ENCODE results near the gene KCNMA1. TPM values are rescaled to one million over a fixed set of nuclear protein-coding genes. Genes with fewer than 3 reads are reported as not detected.

The KCNMA1 gene
- total RNA-seq, 4 donors from 2014 or later = 68.4 to 170 (median 119) TPM

DNA sequence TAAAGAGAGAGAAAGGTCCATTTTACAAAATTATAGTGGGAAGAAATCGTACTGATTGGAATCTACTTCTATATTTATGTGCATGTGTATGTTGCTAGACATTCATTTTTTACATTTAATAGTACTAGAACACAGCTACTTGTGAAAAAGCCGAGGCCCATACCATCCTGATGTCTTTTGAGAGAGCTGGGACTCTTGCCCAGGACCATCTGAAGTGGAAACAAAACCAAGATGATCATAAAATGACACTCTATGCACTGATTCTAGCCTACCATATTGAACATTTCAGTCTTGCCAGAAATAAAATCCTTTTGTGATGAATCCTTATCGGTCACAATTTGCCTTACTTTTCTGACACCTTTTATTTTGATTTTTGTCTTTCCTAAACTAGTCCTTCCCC, 640.0 kb downstream of the KCNMA1 start:
- H3K27me3 ChIP-seq = no peaks in the 10 kb centered on the region
- no peak for DNase-seq
- H3K4me1 ChIP-seq = peaks cover 0 to under 1% (median 0%) of the 10 kb centered on the region in 4 donors
- no peaks in the 10 kb centered on the region for H3K9me3 ChIP-seq
- no peak overlapping the region for H3K27ac ChIP-seq
- WGBS, 2 donors (ENCODE audit: low coverage in 1 of 2) = 76% methylated on average over 3 of the region's 3 CpGs
- no peak overlapping the region for H3K4me3 ChIP-seq
- in situ Hi-C loops (cut with MboI; ENCODE audit: low pct_ligation_motif_present in 1 of 4, low pct_unique_long_range_greater_than_20kb in 1 of 4, low sequenced_read_pairs in 3 of 4) (loop anchor here in 1 of 4 donors (25.0 kb wide), 1 partner anchor 435 kb away; no protein-coding TSS in a partner anchor), intact Hi-C loops (cut with DNase I; ENCODE audit: low total_unique reads) (no loop called here)
- TF ChIP-seq POLR2A (IDR thresholded peaks at IDR 0.05) (no peak), EP300 (IDR thresholded peaks at IDR 0.05; ENCODE audit: low read depth) (no peak), POLR2AphosphoS5 (IDR thresholded peaks at IDR 0.05) (no peak)
- TF ChIP-seq, protein P1, sequence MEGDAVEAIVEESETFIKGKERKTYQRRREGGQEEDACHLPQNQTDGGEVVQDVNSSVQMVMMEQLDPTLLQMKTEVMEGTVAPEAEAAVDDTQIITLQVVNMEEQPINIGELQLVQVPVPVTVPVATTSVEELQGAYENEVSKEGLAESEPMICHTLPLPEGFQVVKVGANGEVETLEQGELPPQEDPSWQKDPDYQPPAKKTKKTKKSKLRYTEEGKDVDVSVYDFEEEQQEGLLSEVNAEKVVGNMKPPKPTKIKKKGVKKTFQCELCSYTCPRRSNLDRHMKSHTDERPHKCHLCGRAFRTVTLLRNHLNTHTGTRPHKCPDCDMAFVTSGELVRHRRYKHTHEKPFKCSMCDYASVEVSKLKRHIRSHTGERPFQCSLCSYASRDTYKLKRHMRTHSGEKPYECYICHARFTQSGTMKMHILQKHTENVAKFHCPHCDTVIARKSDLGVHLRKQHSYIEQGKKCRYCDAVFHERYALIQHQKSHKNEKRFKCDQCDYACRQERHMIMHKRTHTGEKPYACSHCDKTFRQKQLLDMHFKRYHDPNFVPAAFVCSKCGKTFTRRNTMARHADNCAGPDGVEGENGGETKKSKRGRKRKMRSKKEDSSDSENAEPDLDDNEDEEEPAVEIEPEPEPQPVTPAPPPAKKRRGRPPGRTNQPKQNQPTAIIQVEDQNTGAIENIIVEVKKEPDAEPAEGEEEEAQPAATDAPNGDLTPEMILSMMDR (IDR thresholded peaks at IDR 0.05) = no peak
- no peaks in the 10 kb centered on the region for H3K36me3 ChIP-seq

DNA sequence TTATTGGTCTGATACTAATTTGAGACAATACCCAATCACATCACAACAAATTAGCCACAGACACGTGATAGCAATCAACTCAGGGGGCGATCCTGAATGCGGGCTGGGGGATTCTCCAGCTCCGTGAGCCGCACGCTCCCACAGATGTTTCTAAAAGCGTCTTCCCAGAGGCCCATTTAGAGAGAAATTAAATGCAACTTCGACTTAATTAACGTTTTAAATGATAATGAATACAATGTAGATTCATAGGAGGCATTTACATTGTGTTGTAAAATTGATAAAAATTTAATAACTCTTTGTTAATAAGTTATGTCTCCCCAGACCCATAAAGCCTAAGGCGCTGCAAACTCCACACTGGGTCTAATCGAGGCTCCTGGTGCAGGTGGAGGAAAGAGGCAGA, 642.6 kb downstream of the KCNMA1 start:
- H3K27me3 ChIP-seq = no peaks in the 10 kb centered on the region
- intact Hi-C loops (cut with DNase I; ENCODE audit: low total_unique reads) = no loop called here

DNA sequence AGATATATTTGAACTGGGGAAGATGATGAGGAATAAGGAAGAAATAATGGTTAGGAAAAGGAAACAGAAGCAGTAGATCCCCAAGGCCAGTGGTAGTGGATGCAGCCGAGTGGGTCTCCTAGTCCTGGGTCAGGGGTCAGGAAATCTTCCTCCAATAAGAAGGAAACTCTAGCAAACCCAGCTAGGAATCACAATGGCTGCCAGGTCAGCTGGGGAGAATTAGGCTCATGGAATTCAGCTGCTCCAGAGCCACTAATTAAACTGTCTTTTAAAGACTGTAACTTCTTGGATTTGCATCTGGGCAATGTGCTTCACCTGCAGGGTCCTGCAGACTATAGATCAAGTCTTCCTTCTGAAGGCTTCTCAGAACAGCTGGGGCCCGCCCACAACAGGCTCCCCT, 644.4 kb downstream of the KCNMA1 start:
- no peaks in the 10 kb centered on the region for H3K36me3 ChIP-seq
- no peak for DNase-seq
- TF ChIP-seq POLR2A (IDR thresholded peaks at IDR 0.05) = no peak
- TF ChIP-seq POLR2AphosphoS5 (IDR thresholded peaks at IDR 0.05) = no peak
- TF ChIP-seq, protein P1 (IDR thresholded peaks at IDR 0.05) = no peak
- TF ChIP-seq EP300 (IDR thresholded peaks at IDR 0.05; ENCODE audit: low read depth) = no peak
- no peaks in the 10 kb centered on the region for H3K27me3 ChIP-seq
- H3K4me3 ChIP-seq = no peak overlapping the region
- no peak overlapping the region for H3K27ac ChIP-seq
- WGBS, 2 donors (ENCODE audit: low coverage in 1 of 2) = 81% methylated on average over 2 of the region's 2 CpGs; no CpG with 5 or more reads in 1 of the 2 donors
- in situ Hi-C loops (cut with MboI; ENCODE audit: low pct_ligation_motif_present in 1 of 4, low pct_unique_long_range_greater_than_20kb in 1 of 4, low sequenced_read_pairs in 3 of 4) = loop anchor here in 1 of 4 donors (25.0 kb wide), 1 partner anchor 431 kb away; no protein-coding TSS in a partner anchor
- intact Hi-C loops (cut with DNase I; ENCODE audit: low total_unique reads) = no loop called here
- H3K9me3 ChIP-seq = no peaks in the 10 kb centered on the region
- peaks cover 0 to 9% (median 5%) of the 10 kb centered on the region in 4 donors for H3K4me1 ChIP-seq

More for the DNA sequence above, 642.6 kb downstream of the KCNMA1 start:
- WGBS, 2 donors (ENCODE audit: low coverage in 1 of 2) = 81 to 94% methylated on average over 11 of the region's 11 CpGs
- in situ Hi-C loops (cut with MboI; ENCODE audit: low pct_ligation_motif_present in 1 of 4, low pct_unique_long_range_greater_than_20kb in 1 of 4, low sequenced_read_pairs in 3 of 4) = loop anchor here in 1 of 4 donors (25.0 kb wide), 1 partner anchor 433 kb away; no protein-coding TSS in a partner anchor
- DNase-seq = no peak
- H3K4me3 ChIP-seq = no peak overlapping the region
- no peaks in the 10 kb centered on the region for H3K36me3 ChIP-seq
- no peak overlapping the region for H3K27ac ChIP-seq
- no peaks in the 10 kb centered on the region for H3K9me3 ChIP-seq
- TF ChIP-seq POLR2A (IDR thresholded peaks at IDR 0.05) (no peak), POLR2AphosphoS5 (IDR thresholded peaks at IDR 0.05) (no peak), EP300 (IDR thresholded peaks at IDR 0.05; ENCODE audit: low read depth) (no peak)
- TF ChIP-seq, protein P1 (IDR thresholded peaks at IDR 0.05) = no peak
- H3K4me1 ChIP-seq = peaks cover 0 to 9% (median 5%) of the 10 kb centered on the region in 4 donors

DNA sequence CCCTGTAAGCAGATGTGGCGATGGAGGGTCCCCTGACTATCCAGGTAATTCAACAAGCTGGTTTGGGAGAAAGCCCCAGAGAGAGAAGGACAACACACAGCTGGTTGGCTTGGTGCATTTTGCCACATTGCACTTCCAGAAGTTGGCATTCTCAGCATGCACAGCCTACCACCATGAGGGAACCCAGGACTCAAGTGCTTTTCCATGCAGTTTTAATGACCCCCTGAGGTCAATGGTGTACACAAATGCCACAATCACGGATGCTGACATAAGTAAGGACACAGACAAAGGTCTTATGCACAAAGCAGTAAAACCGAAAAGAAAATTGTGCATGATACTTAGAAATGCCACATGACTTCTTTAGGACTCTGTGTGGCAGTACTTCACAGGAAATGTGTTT, 645.1 kb downstream of the KCNMA1 start:
- Histone ChIP-seq H3K4me3 (no peak overlapping the region), H3K36me3 (no peaks in the 10 kb centered on the region), H3K27ac (no peak overlapping the region), H3K27me3 (no peaks in the 10 kb centered on the region), H3K4me1 (peaks cover 0 to 9% (median 5%) of the 10 kb centered on the region in 4 donors), H3K9me3 (no peaks in the 10 kb centered on the region)
- TF ChIP-seq, protein P1 (IDR thresholded peaks at IDR 0.05) = no peak
- TF ChIP-seq EP300 (IDR thresholded peaks at IDR 0.05; ENCODE audit: low read depth) (no peak), POLR2AphosphoS5 (IDR thresholded peaks at IDR 0.05) (no peak), POLR2A (IDR thresholded peaks at IDR 0.05) (no peak)
- 70 to 80% methylated on average over 1 to 3 of the region's 3 CpGs for WGBS, 2 donors (ENCODE audit: low coverage in 1 of 2)
- intact Hi-C loops (cut with DNase I; ENCODE audit: low total_unique reads) (no loop called here), in situ Hi-C loops (cut with MboI; ENCODE audit: low pct_ligation_motif_present in 1 of 4, low pct_unique_long_range_greater_than_20kb in 1 of 4, low sequenced_read_pairs in 3 of 4) (loop anchor here in 1 of 4 donors (25.0 kb wide), 1 partner anchor 430 kb away; no protein-coding TSS in a partner anchor)
- DNase-seq = no peak
